Endothelial cell of umbilical vein (primary cell): Measurements from ENCODE around the gene RBM18. TPM values are rescaled to one million over a fixed set of nuclear protein-coding genes. Genes with fewer than 3 reads are reported as not detected.

ENCODE experiments used
- BruUV-seq: library from RNA; stranded (reverse); fragments of 400-500 nt; replicated peaks from 2 replicates; lab custom pipeline; 2021; lab: Mats Ljungman, UMichigan
- CTCF ChIA-PET: fragments of 300-600, 350-600 bp; sonication (Branson Sonifier 250); formaldehyde crosslinking; loops from one replicate; lab custom pipeline; 2021; ENCODE audit warnings: antibody characterized with exemption, inconsistent platforms; lab: Charles Lee
- POLR2A ChIA-PET: fragments of 300-600, 350-600 bp; sonication (Branson Sonifier 250); formaldehyde crosslinking; loops from one replicate; lab custom pipeline; 2021; ENCODE audit warnings: antibody characterized with exemption, inconsistent platforms; lab: Charles Lee
- DNase-seq: peaks from one replicate; pipeline ENCODE4 v3.0.0-alpha.2; 2011; ENCODE audit warnings: low read depth, low spot score
- FAIRE-seq: peaks from 2 replicates; lab custom pipeline; 2011; peaks lifted over from hg19 to GRCh38; lab: Jason Lieb, UNC
- H2AFZ ChIP-seq: 2 replicates; pipeline ENCODE4 v1.6.0; 2012; ENCODE audit warnings: low read depth, low read length, control low read depth, inconsistent platforms
- H3K27ac ChIP-seq: 2 replicates; pipeline ENCODE4 v1.5.1; 2011; ENCODE audit warnings: low read depth, mild to moderate bottlenecking, control low read depth, low read length, moderate library complexity; ENCODE audit not compliant: insufficient read depth
- H3K27me3 ChIP-seq, 2 experiments: 2 replicates each; pipeline versions ENCODE4 v1.6.0 to v1.6.1; 2011; ENCODE audit warnings: low read length in 2 of 2, mixed read lengths in 1 of 2; ENCODE audit not compliant: control insufficient read depth in 2 of 2, insufficient read depth in 2 of 2
- H3K36me3 ChIP-seq, 2 experiments: 2 replicates in 1 of 2; 3 replicates in 1 of 2; pipeline ENCODE4 v1.5.1; 2011; ENCODE audit warnings: low read length in 2 of 2, mild to moderate bottlenecking in 1 of 2, moderate library complexity in 1 of 2; ENCODE audit not compliant: control insufficient read depth in 2 of 2, insufficient read depth in 2 of 2; ENCODE audit errors: extremely low read depth in 1 of 2
- H3K4me1 ChIP-seq: 3 replicates; pipeline ENCODE4 v1.5.1; 2011; ENCODE audit warnings: mild to moderate bottlenecking, low read length; ENCODE audit not compliant: control insufficient read depth, insufficient read depth; ENCODE audit errors: extremely low read depth
- H3K4me2 ChIP-seq: 2 replicates; pipeline ENCODE4 v1.6.1; 2011; ENCODE audit warnings: low read length, control low read depth, mixed read lengths; ENCODE audit not compliant: insufficient read depth
- H3K4me3 ChIP-seq, 3 experiments: fragments of 200-600 bp in 1 of 3; sonication (generic), shearing (Covaris generic) in 1 of 3; replicated peaks in 1 of 3; 2 replicates each; pipeline ENCODE4 v1.5.1; 2011 to 2016; ENCODE audit warnings: control low read depth in 3 of 3, low read length in 3 of 3, mild to moderate bottlenecking in 2 of 3, inconsistent platforms in 1 of 3, low read depth in 1 of 3, moderate library complexity in 1 of 3; ENCODE audit not compliant: insufficient read depth in 1 of 3
- H3K79me2 ChIP-seq: 2 replicates; pipeline ENCODE4 v1.6.0; 2012; ENCODE audit warnings: low read length, inconsistent platforms; ENCODE audit not compliant: control insufficient read depth, insufficient read depth
- H3K9ac ChIP-seq: replicated peaks from 2 replicates; pipeline ENCODE3; 2011; ENCODE audit warnings: low read length, control low read depth; ENCODE audit not compliant: insufficient read depth; ENCODE audit errors: extremely low read depth
- H3K9me1 ChIP-seq: replicated peaks from 3 replicates; pipeline ENCODE4 v1.6.0; 2011; ENCODE audit warnings: mild to moderate bottlenecking, low read length; ENCODE audit not compliant: control insufficient read depth, insufficient read depth; ENCODE audit errors: extremely low read depth
- H3K9me3 ChIP-seq: replicated peaks from 2 replicates; pipeline ENCODE4 v1.5.1; 2012; ENCODE audit warnings: low read length, inconsistent platforms; ENCODE audit not compliant: control insufficient read depth, insufficient read depth
- H4K20me1 ChIP-seq: replicated peaks from 2 replicates; pipeline ENCODE3; 2011; ENCODE audit warnings: mild to moderate bottlenecking, low read length; ENCODE audit not compliant: control insufficient read depth, insufficient read depth; ENCODE audit errors: extremely low read depth
- EZH2 ChIP-seq: IDR thresholded peaks from 2 replicates; pipeline ENCODE4 v1.6.1; 2012; ENCODE audit warnings: borderline replicate concordance, low read depth, mild to moderate bottlenecking, moderate library complexity, low read length, inconsistent platforms; ENCODE audit not compliant: severe bottlenecking
- FOS ChIP-seq: IDR thresholded peaks from 2 replicates; pipeline ENCODE4 v1.6.1; 2011; ENCODE audit warnings: mild to moderate bottlenecking, low read length, moderate library complexity, borderline replicate concordance; ENCODE audit not compliant: insufficient read depth
- GATA2 ChIP-seq: IDR thresholded peaks from 2 replicates; pipeline ENCODE4 v1.7.0; 2011; ENCODE audit warnings: low read depth, mild to moderate bottlenecking, moderate library complexity, mixed read lengths, low read length; ENCODE audit not compliant: insufficient read length, insufficient read depth
- JUN ChIP-seq: IDR thresholded peaks from 2 replicates; pipeline ENCODE4 v1.6.1; 2011; ENCODE audit warnings: borderline replicate concordance, low read depth; ENCODE audit not compliant: insufficient read length, insufficient read depth
- MYC ChIP-seq: IDR thresholded peaks from one replicate; pipeline ENCODE4 v1.6.1; 2011; ENCODE audit warnings: mild to moderate bottlenecking, low read depth, low read length
- POLR2A ChIP-seq: IDR thresholded peaks from 2 replicates; pipeline ENCODE4 v1.6.1; 2012; ENCODE audit warnings: low read depth, mild to moderate bottlenecking, control low read depth, low read length
- POLR2AphosphoS5 ChIP-seq: IDR thresholded peaks from 2 replicates; pipeline ENCODE4 v1.6.1; 2012; ENCODE audit warnings: low read depth, mild to moderate bottlenecking, control low read depth, low read length, moderate library complexity; ENCODE audit not compliant: insufficient read depth
- dilution Hi-C: fragments of 300-500 bp; cut with MboI; formaldehyde crosslinking; loops from one replicate; pipeline ENCODE4 v1.15.0; 2019; ENCODE audit warnings: low sequenced_read_pairs; ENCODE audit not compliant: extremely low pct_ligation_motif_present
- intact Hi-C: fragments of 100-400 bp; cut with micrococcal nuclease; formaldehyde crosslinking; loops from one replicate; pipeline ENCODE4 v1.10.0; 2022
- polyA plus RNA-seq, 4 experiments: library from polyadenylated mRNA; depleted of rRNA in 3 of 4; stranded (reverse) in 3 of 4; unstranded in 1 of 4; fragments of >200 nt; gene quantifications; 2 replicates each; pipeline versions ENCODE4 v1.2.1 to v1.2.3, GENCODE V29; 2011 to 2012; ENCODE audit warnings: missing spikeins in 1 of 4
- total RNA-seq: library from RNA; stranded (reverse); gene quantifications from 2 replicates; pipeline ENCODE4 v1.2.3, GENCODE V29; 2021
- TF ChIP-seq, protein P1 (sequence below), 2 donors: IDR thresholded peaks; 1 replicate in 1 of 2; 2 replicates in 1 of 2; pipeline ENCODE4 v1.5.1; 2011; ENCODE audit warnings: low read length in 2 of 2, mild to moderate bottlenecking in 2 of 2, moderate library complexity in 2 of 2, control low read depth in 1 of 2, inconsistent platforms in 1 of 2, low read depth in 1 of 2; ENCODE audit not compliant: insufficient read depth in 1 of 2; ENCODE audit errors: extremely low read depth in 1 of 2
- TF ChIP-seq, protein P2 (sequence below): IDR thresholded peaks from 2 replicates; pipeline ENCODE4 v1.6.1; 2011; ENCODE audit not compliant: insufficient read depth, insufficient read length

RBM18 gene
- total and polyA plus RNA-seq, 2 donors (not counting 3 experiments of a cell fraction or from before 2014, with no cell fraction given), result 7.9 to 26.9 TPM

DNA sequence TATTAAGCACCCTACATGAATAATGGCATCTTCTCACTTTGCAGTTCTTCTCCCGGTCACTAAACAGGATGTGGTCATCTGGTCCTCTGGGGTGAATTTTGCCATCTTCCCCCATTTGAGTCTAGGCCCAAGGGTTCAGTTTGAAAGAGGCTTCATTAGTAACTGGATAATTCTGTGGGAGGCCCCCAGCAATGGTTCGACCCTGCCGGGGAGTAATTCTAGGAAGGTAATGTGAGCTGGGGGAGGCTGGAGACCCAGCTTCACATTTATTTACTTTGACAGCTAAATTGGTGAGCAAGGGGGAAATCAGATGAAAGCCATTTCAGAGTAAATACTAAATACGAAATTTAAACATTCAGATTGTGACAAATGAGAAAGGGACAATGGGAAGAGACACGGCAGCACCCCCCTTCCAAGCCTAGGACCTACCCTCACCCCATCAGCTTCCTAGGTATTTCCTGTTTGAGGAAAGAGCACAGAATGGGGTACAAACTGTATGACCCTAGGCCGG lies 31.8 kb downstream of the RBM18 start:
- Histone ChIP-seq H3K9ac (no peak overlapping the region), H3K4me1 (peaks cover 4% of the 10 kb centered on the region), H3K4me3 (no peak overlapping the region), H2AFZ (no peak overlapping the region), H3K36me3 (no peaks in the 10 kb centered on the region), H3K9me3 (no peaks in the 10 kb centered on the region), H3K79me2 (no peaks in the 10 kb centered on the region), H3K9me1 (no peaks in the 10 kb centered on the region), H4K20me1 (no peaks in the 10 kb centered on the region), H3K27ac (no peak overlapping the region), H3K27me3 (peaks cover 24 to 33% of the 10 kb centered on the region in 2 experiments), H3K4me2 (no peak overlapping the region)
- no peak for DNase-seq
- ChIA-PET POLR2A (no interaction called here), CTCF (interaction anchor here (0.6 kb wide), 1 partner anchor 68 kb away, joined by 6 read pairs; no protein-coding TSS in a partner anchor)
- BruUV-seq, result no TSS peak
- TF ChIP-seq, protein P1, sequence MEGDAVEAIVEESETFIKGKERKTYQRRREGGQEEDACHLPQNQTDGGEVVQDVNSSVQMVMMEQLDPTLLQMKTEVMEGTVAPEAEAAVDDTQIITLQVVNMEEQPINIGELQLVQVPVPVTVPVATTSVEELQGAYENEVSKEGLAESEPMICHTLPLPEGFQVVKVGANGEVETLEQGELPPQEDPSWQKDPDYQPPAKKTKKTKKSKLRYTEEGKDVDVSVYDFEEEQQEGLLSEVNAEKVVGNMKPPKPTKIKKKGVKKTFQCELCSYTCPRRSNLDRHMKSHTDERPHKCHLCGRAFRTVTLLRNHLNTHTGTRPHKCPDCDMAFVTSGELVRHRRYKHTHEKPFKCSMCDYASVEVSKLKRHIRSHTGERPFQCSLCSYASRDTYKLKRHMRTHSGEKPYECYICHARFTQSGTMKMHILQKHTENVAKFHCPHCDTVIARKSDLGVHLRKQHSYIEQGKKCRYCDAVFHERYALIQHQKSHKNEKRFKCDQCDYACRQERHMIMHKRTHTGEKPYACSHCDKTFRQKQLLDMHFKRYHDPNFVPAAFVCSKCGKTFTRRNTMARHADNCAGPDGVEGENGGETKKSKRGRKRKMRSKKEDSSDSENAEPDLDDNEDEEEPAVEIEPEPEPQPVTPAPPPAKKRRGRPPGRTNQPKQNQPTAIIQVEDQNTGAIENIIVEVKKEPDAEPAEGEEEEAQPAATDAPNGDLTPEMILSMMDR (IDR thresholded peaks at IDR 0.05; ENCODE audit: extremely low read depth in 1 of 2, insufficient read depth in 1 of 2, low read depth in 1 of 2, low read length in 2 of 2), result no peak
- TF ChIP-seq POLR2AphosphoS5 (no peak), MYC (no peak), POLR2A (no peak), JUN (no peak), FOS (no peak), GATA2 (no peak), EZH2 (no peak)
- TF ChIP-seq, protein P2, sequence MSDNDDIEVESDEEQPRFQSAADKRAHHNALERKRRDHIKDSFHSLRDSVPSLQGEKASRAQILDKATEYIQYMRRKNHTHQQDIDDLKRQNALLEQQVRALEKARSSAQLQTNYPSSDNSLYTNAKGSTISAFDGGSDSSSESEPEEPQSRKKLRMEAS, result no peak
- dilution Hi-C loops (no loop called here), intact Hi-C loops (no loop called here)
- no peak for FAIRE-seq
